ENCODE results near the gene DIP2C. TPM values are rescaled to one million over a fixed set of nuclear protein-coding genes. Genes with fewer than 3 reads are reported as not detected.
A peak's percentile ranks its signal among the peaks of the same experiment; 100 is the strongest.

The DIP2C gene
- total and polyA plus RNA-seq, 2 donors = 21.0 to 24.3 TPM

- WGBS = 70% methylated on average over 16 of the region's 16 CpGs
- Histone ChIP-seq H3K27ac (ENCODE audit: low read depth) (no peak overlapping the region), H3K4me1 (ENCODE audit: insufficient read depth) (no peaks in the 10 kb centered on the region), H3K4me3 (ENCODE audit: low read depth, low read length) (no peak overlapping the region), H3K36me3 (ENCODE audit: insufficient read depth) (no peaks in the 10 kb centered on the region)
- DNase-seq (ENCODE audit: extremely low spot score) = no peak
Measured at GRCh38 chr10:490256-490655, 199.2 kb downstream of the DIP2C start.

- H3K4me3 ChIP-seq (ENCODE audit: low read depth, low read length) = no peak overlapping the region
- no peak for DNase-seq (ENCODE audit: extremely low spot score)
- H3K36me3 ChIP-seq (ENCODE audit: insufficient read depth) = no peaks in the 10 kb centered on the region
- 91% methylated on average over 11 of the region's 11 CpGs for WGBS
- no peak overlapping the region for H3K27ac ChIP-seq (ENCODE audit: low read depth)
- no peaks in the 10 kb centered on the region for H3K4me1 ChIP-seq (ENCODE audit: insufficient read depth)
Measured at GRCh38 chr10:489330-489729, 200.1 kb downstream of the DIP2C start.

DNA sequence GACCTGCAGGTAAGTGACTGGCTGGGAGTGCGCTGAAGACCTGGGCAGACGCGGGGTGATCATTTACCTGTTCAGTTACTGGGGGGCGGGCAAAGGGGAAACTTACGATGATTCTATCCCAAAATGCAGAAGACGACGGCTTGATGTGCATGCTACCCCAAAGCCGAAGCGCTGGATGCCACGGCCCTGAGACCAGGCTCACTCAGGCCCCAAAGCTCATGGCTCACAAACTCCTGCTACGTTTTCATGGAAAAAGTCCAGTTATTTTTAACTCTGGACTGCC, 200.6 kb downstream of the DIP2C start:
- no peak for DNase-seq (ENCODE audit: extremely low spot score)
- H3K4me3 ChIP-seq (ENCODE audit: low read depth, low read length) = no peak overlapping the region
- no peak overlapping the region for H3K27ac ChIP-seq (ENCODE audit: low read depth)
- WGBS = 87% methylated on average over 11 of the region's 11 CpGs
- no peaks in the 10 kb centered on the region for H3K36me3 ChIP-seq (ENCODE audit: insufficient read depth)
- H3K4me1 ChIP-seq (ENCODE audit: insufficient read depth) = no peaks in the 10 kb centered on the region

GRCh38 chr10:488081-488932, 201.2 kb downstream of the DIP2C start:
- DNase-seq (ENCODE audit: extremely low spot score) = no peak
- no peak overlapping the region for H3K27ac ChIP-seq (ENCODE audit: low read depth)
- H3K4me3 ChIP-seq (ENCODE audit: low read depth, low read length) = no peak overlapping the region
- H3K4me1 ChIP-seq (ENCODE audit: insufficient read depth) = no peaks in the 10 kb centered on the region
- H3K36me3 ChIP-seq (ENCODE audit: insufficient read depth) = no peaks in the 10 kb centered on the region
- WGBS = 92% methylated on average over 21 of the region's 21 CpGs

- WGBS = 90% methylated on average over 17 of the region's 17 CpGs
- Histone ChIP-seq H3K27ac (ENCODE audit: low read depth) (no peak overlapping the region), H3K4me3 (ENCODE audit: low read depth, low read length) (no peak overlapping the region), H3K4me1 (ENCODE audit: insufficient read depth) (no peaks in the 10 kb centered on the region), H3K36me3 (ENCODE audit: insufficient read depth) (no peaks in the 10 kb centered on the region)
- no peak for DNase-seq (ENCODE audit: extremely low spot score)
Measured at GRCh38 chr10:486666-487322, 202.7 kb downstream of the DIP2C start.

DNA sequence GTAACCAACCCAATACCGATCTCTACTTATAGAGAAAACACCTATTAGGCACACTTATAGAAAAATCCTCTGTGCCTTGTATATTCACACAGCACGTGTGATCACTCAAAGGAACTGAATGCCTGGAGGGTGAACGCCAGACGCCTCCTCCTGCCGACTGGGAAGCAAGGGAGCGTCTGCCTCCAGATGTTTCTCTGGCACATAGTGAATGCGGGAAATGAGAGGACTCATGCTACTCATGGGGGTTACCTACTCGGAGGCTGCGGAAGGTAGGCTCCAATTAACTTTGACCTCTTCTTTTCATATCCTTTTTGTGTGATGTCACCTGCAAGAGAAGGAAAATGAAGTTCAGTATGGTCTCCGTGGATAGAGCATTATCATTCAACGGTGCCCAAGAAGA, 203.3 kb downstream of the DIP2C start:
- H3K27ac ChIP-seq (ENCODE audit: low read depth) = no peak overlapping the region
- H3K36me3 ChIP-seq (ENCODE audit: insufficient read depth) = no peaks in the 10 kb centered on the region
- 45% methylated on average over 11 of the region's 11 CpGs for WGBS
- no peaks in the 10 kb centered on the region for H3K4me1 ChIP-seq (ENCODE audit: insufficient read depth)
- H3K4me3 ChIP-seq (ENCODE audit: low read depth, low read length) = no peak overlapping the region
- DNase-seq (ENCODE audit: extremely low spot score) = no peak

DNA sequence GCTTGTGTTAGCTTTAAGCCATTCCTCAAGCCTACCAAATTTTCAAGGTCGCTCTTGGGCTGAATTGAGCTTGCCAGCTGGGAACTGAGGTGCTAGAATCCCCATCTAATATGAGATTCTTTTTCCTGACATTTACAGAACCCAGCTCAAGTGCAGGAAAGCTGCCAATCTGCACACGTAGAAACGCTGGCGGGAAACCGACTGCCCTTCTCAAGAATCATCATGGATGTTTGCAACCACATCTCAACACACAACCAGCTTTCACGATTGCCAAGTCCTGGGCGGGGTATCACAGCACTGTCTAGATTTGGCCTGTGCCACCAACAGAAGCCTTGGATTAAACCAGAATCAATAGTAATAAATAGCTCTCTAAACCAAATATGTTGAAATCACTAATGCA, 203.7 kb downstream of the DIP2C start:
- Histone ChIP-seq H3K4me1 (ENCODE audit: insufficient read depth) (no peaks in the 10 kb centered on the region), H3K27ac (ENCODE audit: low read depth) (no peak overlapping the region), H3K4me3 (ENCODE audit: low read depth, low read length) (no peak overlapping the region), H3K36me3 (ENCODE audit: insufficient read depth) (no peaks in the 10 kb centered on the region)
- WGBS = 47% methylated on average over 7 of the region's 7 CpGs
- DNase-seq (ENCODE audit: extremely low spot score) = no peak

DNA sequence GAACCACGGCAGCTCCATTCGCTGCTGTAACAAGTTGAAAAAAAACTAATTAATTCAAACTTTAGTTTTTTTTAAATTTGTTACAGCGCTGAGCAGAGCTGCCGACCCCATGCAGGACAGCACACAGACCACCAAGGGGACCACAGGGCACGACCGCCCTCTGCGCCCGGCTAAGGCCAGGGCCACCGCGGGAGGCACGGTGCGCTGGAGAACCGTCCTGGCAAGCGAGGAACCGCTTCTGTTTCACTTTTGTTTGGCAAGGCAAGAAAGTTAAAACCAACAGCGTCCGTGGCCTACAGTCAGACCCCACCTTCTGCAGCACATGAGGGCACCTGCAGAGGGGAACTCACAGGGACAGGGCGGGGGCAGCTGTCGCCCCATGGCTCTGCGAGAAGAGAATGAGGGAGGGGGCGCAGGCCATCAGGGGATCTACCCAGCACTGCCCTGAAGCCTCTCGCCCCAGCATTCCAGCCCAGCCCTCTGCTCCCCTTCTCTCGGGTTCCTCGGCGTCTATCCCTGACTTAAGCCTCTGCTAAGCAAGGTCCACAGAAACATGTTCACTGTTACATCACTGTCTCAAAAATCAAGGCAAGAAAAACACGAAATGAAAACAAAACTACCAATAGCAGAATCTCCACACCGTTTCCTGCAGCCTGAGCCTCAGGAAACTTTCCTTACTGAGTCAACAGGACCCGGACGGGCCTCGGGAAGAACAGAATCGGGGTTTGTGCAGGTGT, 204.4 kb downstream of the DIP2C start:
- Histone ChIP-seq H3K27ac (ENCODE audit: low read depth) (no peak overlapping the region), H3K4me1 (ENCODE audit: insufficient read depth) (no peaks in the 10 kb centered on the region), H3K36me3 (ENCODE audit: insufficient read depth) (no peaks in the 10 kb centered on the region), H3K4me3 (ENCODE audit: low read depth, low read length) (peak overlapping the region; percentile 24)
- 79% methylated on average over 31 of the region's 31 CpGs for WGBS
- DNase-seq (ENCODE audit: extremely low spot score) = no peak

- 65% methylated on average over 24 of the region's 24 CpGs for WGBS
- Histone ChIP-seq H3K27ac (ENCODE audit: low read depth) (peak overlapping the region; percentile 12), H3K4me1 (ENCODE audit: insufficient read depth) (no peaks in the 10 kb centered on the region), H3K36me3 (ENCODE audit: insufficient read depth) (no peaks in the 10 kb centered on the region), H3K4me3 (ENCODE audit: low read depth, low read length) (peak overlapping the region; percentile 24)
- DNase-seq (ENCODE audit: extremely low spot score) = no peak
Measured at GRCh38 chr10:484441-484924, 205.0 kb downstream of the DIP2C start.

DNA sequence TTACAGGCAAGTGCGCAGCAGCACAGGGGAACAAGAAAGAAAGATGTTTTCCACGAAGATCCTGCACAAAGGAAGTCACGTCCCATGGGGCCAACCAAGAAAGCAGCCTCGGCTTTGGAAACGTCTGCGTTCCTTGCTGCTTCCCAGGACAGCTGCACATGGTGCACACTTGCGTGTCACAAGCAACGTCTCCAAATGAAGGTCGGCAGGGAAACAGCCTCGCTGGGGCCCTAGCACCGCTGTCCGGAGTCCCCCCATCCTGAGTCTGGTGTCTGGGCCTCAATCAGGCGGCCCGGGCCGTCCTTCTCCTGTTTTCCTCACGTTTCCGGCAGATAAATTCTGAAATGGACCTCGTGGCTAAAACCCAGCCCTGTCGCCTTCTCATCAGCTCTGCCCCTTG, 206.2 kb downstream of the DIP2C start:
- Histone ChIP-seq H3K36me3 (ENCODE audit: insufficient read depth) (no peaks in the 10 kb centered on the region), H3K4me3 (ENCODE audit: low read depth, low read length) (no peak overlapping the region), H3K27ac (ENCODE audit: low read depth) (no peak overlapping the region), H3K4me1 (ENCODE audit: insufficient read depth) (no peaks in the 10 kb centered on the region)
- WGBS = 84% methylated on average over 19 of the region's 19 CpGs
- no peak for DNase-seq (ENCODE audit: extremely low spot score)

GRCh38 chr10:482848-483247, 206.6 kb downstream of the DIP2C start:
- Histone ChIP-seq H3K4me1 (ENCODE audit: insufficient read depth) (no peaks in the 10 kb centered on the region), H3K27ac (ENCODE audit: low read depth) (no peak overlapping the region), H3K36me3 (ENCODE audit: insufficient read depth) (no peaks in the 10 kb centered on the region), H3K4me3 (ENCODE audit: low read depth, low read length) (no peak overlapping the region)
- 74% methylated on average over 10 of the region's 10 CpGs for WGBS
- no peak for DNase-seq (ENCODE audit: extremely low spot score)

DNA sequence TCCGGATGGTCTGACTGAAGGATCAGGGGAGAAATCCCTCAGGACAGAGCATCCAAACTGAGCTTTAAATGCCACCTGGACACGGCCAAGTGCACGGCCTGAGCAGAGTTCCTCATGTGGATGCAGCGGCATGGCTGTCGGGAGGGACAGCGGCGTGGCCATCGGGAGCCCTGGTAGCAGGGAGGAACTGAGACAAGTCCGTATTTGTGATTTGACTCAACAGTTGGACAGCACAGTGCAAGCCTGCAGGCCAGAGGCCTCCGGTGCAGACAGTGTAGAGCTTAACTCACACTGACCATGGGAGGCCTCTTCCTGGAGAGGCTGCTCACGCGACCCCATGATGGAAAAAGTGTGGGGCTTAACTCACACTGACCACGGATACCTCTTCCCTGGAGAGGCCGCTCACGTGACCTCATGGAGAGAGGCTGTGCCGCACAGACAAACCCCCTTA, 207.4 kb downstream of the DIP2C start:
- DNase-seq (ENCODE audit: extremely low spot score) = no peak
- H3K4me1 ChIP-seq (ENCODE audit: insufficient read depth) = no peaks in the 10 kb centered on the region
- WGBS = 82% methylated on average over 16 of the region's 16 CpGs

DNA sequence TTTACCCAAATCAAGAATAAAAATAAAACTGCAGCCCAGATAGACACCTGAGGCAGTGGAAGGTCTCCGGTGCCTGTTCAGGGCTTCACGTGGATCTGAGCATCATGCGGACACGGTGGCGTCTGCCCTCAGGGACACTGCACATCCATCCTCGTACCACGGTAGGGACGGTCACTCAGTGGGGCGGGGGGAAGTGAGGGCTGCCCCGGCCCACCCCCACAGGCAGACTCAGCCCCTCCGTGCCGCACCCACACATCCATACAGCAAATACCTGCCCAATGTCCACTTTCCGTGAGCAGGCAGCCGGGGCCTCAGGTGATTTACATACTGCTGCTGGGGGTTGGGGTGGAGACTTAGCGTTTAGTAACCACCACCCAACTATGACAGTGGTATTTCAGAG, 207.8 kb downstream of the DIP2C start:
- no peak overlapping the region for H3K27ac ChIP-seq (ENCODE audit: low read depth)
- 93% methylated on average over 15 of the region's 15 CpGs for WGBS
- no peak overlapping the region for H3K4me3 ChIP-seq (ENCODE audit: low read depth, low read length)
- H3K4me1 ChIP-seq (ENCODE audit: insufficient read depth) = no peaks in the 10 kb centered on the region
- DNase-seq (ENCODE audit: extremely low spot score) = no peak
- H3K36me3 ChIP-seq (ENCODE audit: insufficient read depth) = no peaks in the 10 kb centered on the region

More for the DNA sequence above, 207.4 kb downstream of the DIP2C start:
- Histone ChIP-seq H3K36me3 (ENCODE audit: insufficient read depth) (no peaks in the 10 kb centered on the region), H3K27ac (ENCODE audit: low read depth) (no peak overlapping the region), H3K4me3 (ENCODE audit: low read depth, low read length) (no peak overlapping the region)

Measured in urinary bladder (tissue), 4 donors.